C4-2B (cell line): ENCODE data around the gene NLRC3.

Source experiments
- ZFX ChIP-seq: fragments of 450-650 bp; IDR thresholded peaks from 2 replicates; pipeline ENCODE4 v1.6.1; 2017
- TF ChIP-seq, protein P1 (sequence below): fragments of 450-650 bp; conservative IDR thresholded peaks from 2 replicates; pipeline ENCODE4 v1.5.1; 2017; ENCODE audit warnings: mild to moderate bottlenecking

DNA sequence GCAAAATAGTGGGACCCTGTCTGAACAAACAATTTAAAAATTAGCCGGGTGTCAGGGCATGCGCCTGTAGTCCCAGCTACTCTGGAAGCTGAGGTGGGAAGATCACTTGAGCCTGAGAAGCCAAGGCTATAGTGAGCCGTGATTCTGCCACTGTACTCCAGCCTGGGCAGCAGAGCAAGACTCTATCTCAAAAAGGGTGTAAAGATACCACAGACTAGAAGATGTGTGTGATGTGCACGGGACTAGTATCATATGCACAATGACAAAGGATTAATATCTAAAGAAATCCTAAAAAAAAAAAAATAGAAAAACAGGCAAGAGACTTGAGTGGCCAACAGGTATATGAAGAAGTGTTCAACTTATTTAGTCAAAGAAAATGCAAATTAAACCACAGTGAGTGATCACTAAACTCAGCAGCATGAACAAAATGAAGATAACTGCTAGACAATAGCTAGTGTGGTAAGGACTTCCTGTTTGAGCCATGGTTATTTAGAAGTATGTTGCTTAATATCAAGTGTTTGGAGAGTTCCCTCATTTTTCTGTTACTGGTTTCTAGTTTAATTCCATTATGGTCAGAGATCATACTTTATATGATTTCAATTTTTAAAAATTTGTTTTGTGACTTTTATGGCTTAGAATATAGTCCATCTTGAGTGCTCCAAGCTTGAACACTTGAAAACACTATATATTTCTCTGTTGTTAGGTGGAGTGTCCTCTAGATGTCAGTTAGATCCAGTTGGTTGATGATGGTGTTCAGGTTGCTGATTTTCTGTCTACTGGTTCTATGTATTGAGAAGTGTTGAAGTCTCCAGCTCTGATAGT lies 48.9 kb upstream of the NLRC3 start:
- TF ChIP-seq, protein P1, sequence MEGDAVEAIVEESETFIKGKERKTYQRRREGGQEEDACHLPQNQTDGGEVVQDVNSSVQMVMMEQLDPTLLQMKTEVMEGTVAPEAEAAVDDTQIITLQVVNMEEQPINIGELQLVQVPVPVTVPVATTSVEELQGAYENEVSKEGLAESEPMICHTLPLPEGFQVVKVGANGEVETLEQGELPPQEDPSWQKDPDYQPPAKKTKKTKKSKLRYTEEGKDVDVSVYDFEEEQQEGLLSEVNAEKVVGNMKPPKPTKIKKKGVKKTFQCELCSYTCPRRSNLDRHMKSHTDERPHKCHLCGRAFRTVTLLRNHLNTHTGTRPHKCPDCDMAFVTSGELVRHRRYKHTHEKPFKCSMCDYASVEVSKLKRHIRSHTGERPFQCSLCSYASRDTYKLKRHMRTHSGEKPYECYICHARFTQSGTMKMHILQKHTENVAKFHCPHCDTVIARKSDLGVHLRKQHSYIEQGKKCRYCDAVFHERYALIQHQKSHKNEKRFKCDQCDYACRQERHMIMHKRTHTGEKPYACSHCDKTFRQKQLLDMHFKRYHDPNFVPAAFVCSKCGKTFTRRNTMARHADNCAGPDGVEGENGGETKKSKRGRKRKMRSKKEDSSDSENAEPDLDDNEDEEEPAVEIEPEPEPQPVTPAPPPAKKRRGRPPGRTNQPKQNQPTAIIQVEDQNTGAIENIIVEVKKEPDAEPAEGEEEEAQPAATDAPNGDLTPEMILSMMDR = no peak
- TF ChIP-seq ZFX = no peak
